Common myeloid progenitor, CD34-positive (primary cell): Measurements from ENCODE around the gene CITED4.

ENCODE experiments used
- CTCF ChIA-PET: fragments of 350-600 bp; sonication (Branson Sonifier 250); formaldehyde crosslinking; loops from one replicate; lab custom pipeline; 2021; ENCODE audit warnings: antibody characterized with exemption; lab: Charles Lee
- POLR2A ChIA-PET: fragments of 350-600 bp; sonication (Branson Sonifier 250); formaldehyde crosslinking; loops from one replicate; lab custom pipeline; 2021; ENCODE audit warnings: antibody characterized with exemption; lab: Charles Lee
- DNase-seq, 3 donors: peaks; one replicate each; pipeline versions ENCODE4 v3.0.0 to v3.0.0-alpha.2; 2013
- H3K27ac ChIP-seq, 2 experiments: 1 replicate in 1 of 2; 2 replicates in 1 of 2; pipeline ENCODE4 v1.7.0; 2013; ENCODE audit warnings: inconsistent platforms in 2 of 2, low read length in 2 of 2, mild to moderate bottlenecking in 2 of 2, low read depth in 1 of 2, moderate library complexity in 1 of 2; ENCODE audit not compliant: severe bottlenecking in 2 of 2, insufficient read depth in 1 of 2, poor library complexity in 1 of 2
- H3K27me3 ChIP-seq, 5 experiments: replicated peaks in 2 of 5; 1 replicate in 3 of 5; 2 replicates in 2 of 5; pipeline versions ENCODE4 v1.6.1 to v1.7.0; 2013; ENCODE audit warnings: low read length in 4 of 5, mild to moderate bottlenecking in 2 of 5, moderate library complexity in 2 of 5, inconsistent platforms in 1 of 5; ENCODE audit not compliant: insufficient read depth in 5 of 5, control insufficient read depth in 4 of 5
- H3K36me3 ChIP-seq, 4 experiments: 1 replicate in 2 of 4; 2 replicates in 2 of 4; pipeline versions ENCODE4 v1.6.1 to v1.7.0; 2013; ENCODE audit warnings: low read length in 3 of 4, control low read depth in 1 of 4, mild to moderate bottlenecking in 1 of 4; ENCODE audit not compliant: control insufficient read depth in 4 of 4, insufficient read depth in 4 of 4
- H3K4me1 ChIP-seq, 4 experiments: 1 replicate in 3 of 4; 2 replicates in 1 of 4; pipeline versions ENCODE4 v1.6.1 to v1.7.1; 2013; ENCODE audit warnings: low read length in 3 of 4, mild to moderate bottlenecking in 3 of 4, control low read depth in 1 of 4, inconsistent platforms in 1 of 4, moderate library complexity in 1 of 4; ENCODE audit not compliant: control insufficient read depth in 4 of 4, insufficient read depth in 4 of 4; ENCODE audit errors: control extremely low read depth in 1 of 4
- H3K4me3 ChIP-seq, 7 experiments: 1 replicate in 4 of 7; 2 replicates in 3 of 7; pipeline versions ENCODE4 v1.5.1 to v1.7.0; 2013; ENCODE audit warnings: mild to moderate bottlenecking in 7 of 7, low read length in 6 of 7, moderate library complexity in 6 of 7, inconsistent platforms in 2 of 7, low read depth in 2 of 7, control low read depth in 1 of 7; ENCODE audit not compliant: insufficient read depth in 4 of 7, control insufficient read depth in 1 of 7; ENCODE audit errors: extremely low read depth in 1 of 7
- H3K9me3 ChIP-seq, 5 experiments: 1 replicate in 4 of 5; 2 replicates in 1 of 5; pipeline versions ENCODE4 v1.6.1 to v1.7.1; 2013; ENCODE audit warnings: low read length in 4 of 5, mild to moderate bottlenecking in 2 of 5, inconsistent platforms in 1 of 5, low read depth in 1 of 5, moderate library complexity in 1 of 5; ENCODE audit not compliant: control insufficient read depth in 4 of 5, insufficient read depth in 2 of 5; ENCODE audit errors: control extremely low read depth in 1 of 5
- WGBS: methylation state at CpG from one replicate; pipeline ENCODE4 v1.1.5; 2013; ENCODE audit not compliant: insufficient coverage; 5-methylcytosine and 5-hydroxymethylcytosine counted together

The CITED4 gene

GRCh38 chr1:40868051-40868723, 6.0 kb upstream of the CITED4 start:
- no peaks in the 10 kb centered on the region for H3K27me3 ChIP-seq
- no peaks in the 10 kb centered on the region for H3K4me1 ChIP-seq
- peaks cover 0 to 9% (median 4%) of the 10 kb centered on the region in 5 experiments for H3K9me3 ChIP-seq
- H3K36me3 ChIP-seq = no peaks in the 10 kb centered on the region
- ChIA-PET CTCF (interaction anchor here (0.9 to 1.7 kb wide), 3 partner anchors 9 to 83 kb away, joined by 3 to 4 read pairs (median 4); no protein-coding TSS in a partner anchor), POLR2A (no interaction called here)
- H3K27ac ChIP-seq = peak overlapping the region in 1 of 2 experiments; percentile 28
- 100% methylated on average over 1 of the region's 4 CpGs for WGBS
- no peak for DNase-seq
- no peak overlapping the region for H3K4me3 ChIP-seq

- Histone ChIP-seq H3K27me3 (peaks cover 0 to 37% (median 8%) of the 10 kb centered on the region in 5 experiments), H3K36me3 (no peaks in the 10 kb centered on the region), H3K27ac (no peak overlapping the region), H3K4me1 (peaks cover 0 to 24% (median 22%) of the 10 kb centered on the region in 4 experiments), H3K9me3 (no peaks in the 10 kb centered on the region), H3K4me3 (peak overlapping the region; percentile 30 to 81 (median 67))
- peak in 2 of 3 donors; percentile 62 to 63 for DNase-seq
- ChIA-PET CTCF (interaction anchor here (0.6 to 19.1 kb wide), 6 partner anchors 9 to 499 kb away, joined by 3 to 321 read pairs (median 8); no protein-coding TSS in a partner anchor), POLR2A (interaction anchor here (1.1 kb wide), 1 partner anchor 16 kb away, joined by 6 read pairs; no protein-coding TSS in a partner anchor)
- WGBS = 3% methylated on average over 73 of the region's 98 CpGs
Measured at GRCh38 chr1:40861224-40862003, 749 bp downstream of the CITED4 start.

- CTCF ChIA-PET = interaction anchor here (0.6 to 19.1 kb wide), 5 partner anchors 8 to 89 kb away, joined by 3 to 321 read pairs (median 5); no protein-coding TSS in a partner anchor
- Histone ChIP-seq H3K36me3 (no peaks in the 10 kb centered on the region), H3K27ac (no peak overlapping the region), H3K27me3 (peaks cover 0 to 37% (median 8%) of the 10 kb centered on the region in 5 experiments), H3K4me1 (peaks cover 0 to 24% (median 22%) of the 10 kb centered on the region in 4 experiments), H3K9me3 (no peaks in the 10 kb centered on the region), H3K4me3 (peak overlapping the region in 6 of 7 experiments; percentile 49 to 81 (median 70))
- peak in 2 of 3 donors; percentile 53 to 56 for DNase-seq
- POLR2A ChIA-PET = no interaction called here
- 12% methylated on average over 10 of the region's 10 CpGs for WGBS
Measured at GRCh38 chr1:40860706-40861223, 1.4 kb downstream of the CITED4 start.

GRCh38 chr1:40858856-40859416, 3.2 kb downstream of the CITED4 start:
- Histone ChIP-seq H3K4me1 (peaks cover 0 to 24% (median 22%) of the 10 kb centered on the region in 4 experiments), H3K36me3 (no peaks in the 10 kb centered on the region), H3K9me3 (no peaks in the 10 kb centered on the region), H3K4me3 (no peak overlapping the region), H3K27me3 (peaks cover 0 to 37% (median 8%) of the 10 kb centered on the region in 5 experiments), H3K27ac (no peak overlapping the region)
- DNase-seq = no peak
- ChIA-PET CTCF (interaction anchor here (2.2 to 19.1 kb wide), 3 partner anchors 9 to 92 kb away, joined by 11 to 321 read pairs (median 140); no protein-coding TSS in a partner anchor), POLR2A (interaction anchor here (0.6 kb wide), 1 partner anchor 259 kb away, joined by 3 read pairs; no protein-coding TSS in a partner anchor)
- 88% methylated on average over 2 of the region's 4 CpGs for WGBS

- peaks cover 0 to 22% (median 21%) of the 10 kb centered on the region in 4 experiments for H3K4me1 ChIP-seq
- H3K27ac ChIP-seq = no peak overlapping the region
- no peaks in the 10 kb centered on the region for H3K9me3 ChIP-seq
- CTCF ChIA-PET = interaction anchor here (1.1 to 19.1 kb wide), 4 partner anchors 8 to 93 kb away, joined by 3 to 321 read pairs (median 76); no protein-coding TSS in a partner anchor
- peaks cover 0 to 37% (median 8%) of the 10 kb centered on the region in 5 experiments for H3K27me3 ChIP-seq
- H3K36me3 ChIP-seq = no peaks in the 10 kb centered on the region
- POLR2A ChIA-PET = no interaction called here
- no peak overlapping the region for H3K4me3 ChIP-seq
- 92% methylated on average over 2 of the region's 2 CpGs for WGBS
- no peak for DNase-seq
Measured at GRCh38 chr1:40857737-40858136, 4.4 kb downstream of the CITED4 start.

GRCh38 chr1:40856656-40857302, 5.4 kb downstream of the CITED4 start:
- H3K9me3 ChIP-seq = no peaks in the 10 kb centered on the region
- peaks cover 0 to 16% (median 14%) of the 10 kb centered on the region in 4 experiments for H3K4me1 ChIP-seq
- 96% methylated on average over 9 of the region's 9 CpGs for WGBS
- DNase-seq = no peak
- CTCF ChIA-PET = interaction anchor here (1.1 to 19.1 kb wide), 7 partner anchors 7 to 115 kb away, joined by 3 to 321 read pairs (median 6); no protein-coding TSS in a partner anchor
- peaks cover 0 to 37% (median 8%) of the 10 kb centered on the region in 5 experiments for H3K27me3 ChIP-seq
- H3K36me3 ChIP-seq = no peaks in the 10 kb centered on the region
- no peak overlapping the region for H3K27ac ChIP-seq
- POLR2A ChIA-PET = no interaction called here
- H3K4me3 ChIP-seq = no peak overlapping the region
